SIG-M5 (cell line): Measurements from ENCODE around the gene PCDH20.
"Not testable (repeated sequence)": the region's sequence is repeated elsewhere in the genome, so short reads cannot be mapped to it uniquely, and the experiment has no call there.

Experiments used
- DNase-seq: peaks from one replicate; lab custom pipeline; 2025; lab: John Stamatoyannopoulos, UW

PCDH20 gene, protein sequence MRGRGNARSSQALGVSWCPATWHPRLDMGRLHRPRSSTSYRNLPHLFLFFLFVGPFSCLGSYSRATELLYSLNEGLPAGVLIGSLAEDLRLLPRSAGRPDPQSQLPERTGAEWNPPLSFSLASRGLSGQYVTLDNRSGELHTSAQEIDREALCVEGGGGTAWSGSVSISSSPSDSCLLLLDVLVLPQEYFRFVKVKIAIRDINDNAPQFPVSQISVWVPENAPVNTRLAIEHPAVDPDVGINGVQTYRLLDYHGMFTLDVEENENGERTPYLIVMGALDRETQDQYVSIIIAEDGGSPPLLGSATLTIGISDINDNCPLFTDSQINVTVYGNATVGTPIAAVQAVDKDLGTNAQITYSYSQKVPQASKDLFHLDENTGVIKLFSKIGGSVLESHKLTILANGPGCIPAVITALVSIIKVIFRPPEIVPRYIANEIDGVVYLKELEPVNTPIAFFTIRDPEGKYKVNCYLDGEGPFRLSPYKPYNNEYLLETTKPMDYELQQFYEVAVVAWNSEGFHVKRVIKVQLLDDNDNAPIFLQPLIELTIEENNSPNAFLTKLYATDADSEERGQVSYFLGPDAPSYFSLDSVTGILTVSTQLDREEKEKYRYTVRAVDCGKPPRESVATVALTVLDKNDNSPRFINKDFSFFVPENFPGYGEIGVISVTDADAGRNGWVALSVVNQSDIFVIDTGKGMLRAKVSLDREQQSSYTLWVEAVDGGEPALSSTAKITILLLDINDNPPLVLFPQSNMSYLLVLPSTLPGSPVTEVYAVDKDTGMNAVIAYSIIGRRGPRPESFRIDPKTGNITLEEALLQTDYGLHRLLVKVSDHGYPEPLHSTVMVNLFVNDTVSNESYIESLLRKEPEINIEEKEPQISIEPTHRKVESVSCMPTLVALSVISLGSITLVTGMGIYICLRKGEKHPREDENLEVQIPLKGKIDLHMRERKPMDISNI

DNA sequence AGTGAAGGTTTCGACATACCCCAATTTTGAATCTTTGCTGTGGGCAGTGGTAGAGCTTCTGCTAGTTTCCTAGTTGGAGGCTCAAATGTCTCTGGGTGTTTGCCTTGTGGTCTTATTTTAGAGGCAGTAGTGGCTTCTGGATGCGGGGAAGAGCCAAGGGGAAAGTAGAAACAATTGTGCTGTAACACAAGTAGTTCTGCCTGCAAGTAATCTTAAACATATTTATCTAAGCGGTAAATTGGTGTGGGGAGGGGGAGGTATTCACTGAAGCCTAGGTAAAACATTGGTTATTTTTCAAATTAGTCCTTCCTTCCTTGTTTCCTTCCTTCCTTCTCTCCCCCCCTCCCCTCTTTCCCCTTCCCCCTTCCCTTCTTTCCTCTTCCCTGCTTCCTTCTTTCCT, at the start of gene PCDH20:
PCDH20 (minus strand) TSS at position 101 of the 400 bp plus-strand sequence. CDS start 691 bp downstream, outside the sequence.
- DNase-seq, result no peak

DNA sequence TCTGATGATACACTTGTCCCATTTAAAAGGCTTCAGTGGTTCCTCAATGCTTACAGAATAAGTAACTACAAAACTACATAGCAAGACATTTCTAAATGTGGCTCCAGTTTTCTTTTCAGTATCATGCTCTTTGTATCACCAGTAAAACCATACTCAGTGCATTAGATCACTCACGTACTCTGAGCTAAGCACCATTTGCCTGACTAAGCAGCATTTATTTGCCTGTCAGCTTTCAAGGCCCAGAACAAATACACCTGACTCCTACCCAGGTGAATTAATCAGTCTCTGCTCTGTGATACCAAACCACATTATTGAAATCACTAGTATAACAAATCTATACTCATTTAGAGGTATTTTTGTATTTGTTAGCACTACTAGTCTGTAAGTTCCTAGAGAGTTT, 47.4 kb upstream of the PCDH20 start:
- DNase-seq, result no peak

DNA sequence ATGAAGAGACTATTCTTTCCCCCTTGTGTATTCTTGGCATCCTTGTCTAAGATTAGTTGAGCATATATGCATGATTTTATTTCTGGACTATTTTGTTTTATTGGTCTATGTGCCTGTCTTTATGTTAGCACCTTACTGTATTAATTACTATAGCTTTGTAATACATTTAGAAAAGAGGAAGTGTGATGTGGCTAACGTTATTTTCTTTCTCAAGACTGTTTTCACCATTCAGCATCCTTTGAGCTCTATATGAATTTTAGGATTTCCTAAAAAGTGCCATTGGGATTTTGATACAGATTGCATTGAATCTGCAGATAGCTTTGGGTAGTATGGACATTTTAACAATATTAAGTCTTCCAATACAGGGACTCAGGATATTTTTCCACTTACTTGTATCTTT, 37.5 kb upstream of the PCDH20 start:
- no peak for DNase-seq

DNA sequence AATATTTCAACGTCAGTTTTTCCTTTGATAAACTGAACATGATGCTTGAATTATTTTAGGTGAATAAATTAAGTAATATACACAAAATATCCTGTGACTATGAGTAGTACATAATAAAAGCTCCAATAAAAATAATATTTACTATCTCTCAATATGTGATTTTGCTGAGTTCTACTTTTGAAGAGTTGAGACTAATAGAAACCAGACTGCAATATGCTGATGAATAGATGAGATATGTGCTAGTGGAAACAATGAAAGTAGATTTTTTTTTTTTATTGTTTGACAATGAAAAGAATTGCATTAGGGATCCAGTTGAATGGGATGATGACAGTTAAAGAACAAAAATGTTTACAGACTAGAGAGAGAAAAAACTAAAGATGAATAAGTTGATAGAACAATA, 16.4 kb upstream of the PCDH20 start:
- DNase-seq, result no peak

DNA sequence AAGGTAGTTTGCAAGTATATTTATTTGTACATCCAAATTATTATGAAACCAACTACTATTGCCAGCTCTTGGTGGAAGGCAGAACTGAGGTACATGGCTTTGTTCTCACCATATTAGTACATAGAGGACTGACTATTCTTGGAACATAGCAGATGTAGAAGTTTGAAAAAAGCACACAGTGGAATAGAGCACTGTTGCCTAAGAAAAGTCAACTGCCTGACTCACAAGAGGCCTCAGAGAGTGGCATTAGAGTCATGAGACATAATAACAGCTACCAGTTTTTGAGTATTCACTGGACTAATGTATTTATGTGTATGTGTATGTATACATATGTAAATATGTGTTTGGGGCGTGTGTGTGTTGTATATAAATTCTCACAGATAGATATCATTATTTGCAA, 8.3 kb upstream of the PCDH20 start:
- no peak for DNase-seq

DNA sequence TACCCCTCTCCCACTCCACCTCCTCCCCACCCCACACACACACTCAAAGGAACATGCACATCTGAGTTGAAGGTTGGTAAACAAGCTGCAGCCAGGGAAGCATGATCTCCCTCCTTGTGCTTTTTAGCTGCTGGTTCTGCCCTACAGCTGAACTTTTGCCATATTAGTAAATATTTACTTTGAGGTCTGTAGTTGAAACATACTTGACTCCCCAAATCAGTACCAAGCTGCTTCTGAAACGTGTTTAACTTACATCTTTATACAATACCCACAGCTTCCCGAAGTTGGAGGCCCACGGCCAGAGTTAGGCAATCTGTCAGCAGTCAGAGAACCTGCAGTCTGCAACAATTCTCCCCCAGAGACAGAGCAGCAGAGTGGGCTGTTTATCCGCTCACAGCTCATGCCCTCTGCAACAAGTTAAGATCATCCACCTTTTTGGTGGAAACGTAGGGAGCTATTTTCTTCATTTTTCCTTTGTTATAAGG, 1.5 kb upstream of the PCDH20 start:
- no peak for DNase-seq

DNA sequence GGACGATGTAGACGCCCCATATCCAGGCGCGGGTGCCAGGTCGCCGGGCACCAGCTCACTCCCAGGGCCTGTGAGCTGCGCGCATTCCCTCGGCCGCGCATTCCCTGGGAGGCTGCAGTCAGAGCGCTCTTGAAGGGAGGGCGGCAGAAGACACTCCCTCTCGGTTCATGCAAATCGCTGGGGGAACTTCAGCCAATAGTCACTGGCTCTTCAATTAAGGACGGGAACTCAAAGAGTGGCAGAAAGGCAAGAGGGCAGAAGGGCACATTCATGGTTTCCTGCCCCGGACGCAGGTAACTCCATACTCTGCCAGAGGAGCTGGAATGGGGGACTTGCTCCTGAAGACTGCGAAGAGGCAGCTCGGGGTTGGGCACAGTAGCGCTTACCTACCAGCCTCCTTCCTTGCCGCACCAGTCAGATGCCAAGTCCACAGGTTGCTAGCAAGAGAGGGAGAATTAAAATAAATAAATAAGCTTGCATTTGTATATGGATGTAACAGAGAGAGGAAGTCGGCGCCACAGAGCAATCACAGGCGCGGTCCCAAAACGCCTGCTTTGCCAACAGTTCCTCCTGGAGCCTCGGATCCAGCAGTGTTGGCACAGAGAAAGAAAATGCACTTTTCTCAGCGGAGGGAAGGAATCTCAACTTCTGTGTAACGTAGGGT, 459 bp downstream of the PCDH20 start:
- DNase-seq, result no peak

DNA sequence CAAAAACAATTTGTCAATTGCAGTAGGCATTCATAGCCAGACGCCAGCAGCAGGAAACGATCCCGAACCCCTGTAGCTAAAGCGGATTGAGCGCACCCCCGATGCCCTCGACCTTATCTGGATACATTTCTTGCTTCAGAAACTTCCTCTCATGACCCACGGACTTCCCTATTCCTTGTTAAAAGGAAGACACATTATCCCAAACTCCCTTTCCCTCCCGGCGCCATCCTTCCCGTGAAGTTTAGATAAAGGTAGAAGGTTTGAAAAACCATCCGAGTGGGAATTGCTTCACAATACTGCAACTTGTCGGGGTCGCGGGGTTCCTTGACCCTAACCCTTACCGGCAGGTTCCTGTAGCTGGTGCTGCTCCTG, 977 bp downstream of the PCDH20 start:
- DNase-seq, result no peak

DNA sequence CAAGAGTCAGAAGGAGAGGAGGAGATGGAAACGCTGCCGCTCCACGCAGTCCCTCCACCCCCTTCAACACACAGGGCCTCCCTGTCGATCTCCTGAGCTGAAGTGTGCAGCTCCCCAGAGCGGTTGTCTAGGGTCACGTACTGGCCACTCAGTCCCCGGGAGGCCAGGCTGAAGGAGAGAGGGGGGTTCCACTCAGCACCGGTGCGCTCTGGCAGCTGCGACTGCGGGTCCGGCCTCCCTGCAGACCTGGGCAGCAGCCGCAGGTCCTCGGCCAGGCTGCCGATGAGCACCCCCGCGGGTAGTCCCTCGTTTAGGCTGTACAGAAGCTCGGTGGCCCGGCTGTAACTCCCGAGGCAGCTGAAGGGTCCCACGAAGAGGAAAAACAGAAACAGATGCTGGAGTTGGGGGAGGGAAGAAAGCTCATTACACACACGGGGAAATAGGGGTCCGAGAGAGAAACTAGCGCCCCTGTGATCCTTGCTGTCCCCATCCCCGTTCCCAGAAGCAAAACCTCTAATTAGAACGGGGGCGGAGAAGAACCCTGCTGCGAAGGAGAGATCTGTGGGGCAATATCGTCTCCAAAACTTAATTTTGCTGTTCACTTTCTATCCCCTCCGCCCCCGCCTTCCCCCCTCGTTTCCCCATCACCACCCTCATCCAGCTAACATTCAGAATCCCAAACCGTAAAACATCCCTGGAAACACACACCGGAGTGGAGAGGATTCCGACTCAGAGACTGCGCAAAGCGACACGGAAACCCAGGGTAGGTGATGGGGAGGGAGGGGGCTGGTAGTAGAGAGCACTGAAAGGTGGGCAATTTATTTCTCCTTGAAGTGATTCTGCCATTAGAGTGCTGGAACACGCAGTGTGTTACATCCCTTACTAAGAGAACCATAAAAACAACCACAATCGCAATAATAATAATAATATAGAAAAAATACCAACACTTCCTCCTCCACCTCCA, 1.8 kb downstream of the PCDH20 start:
- no peak for DNase-seq

DNA sequence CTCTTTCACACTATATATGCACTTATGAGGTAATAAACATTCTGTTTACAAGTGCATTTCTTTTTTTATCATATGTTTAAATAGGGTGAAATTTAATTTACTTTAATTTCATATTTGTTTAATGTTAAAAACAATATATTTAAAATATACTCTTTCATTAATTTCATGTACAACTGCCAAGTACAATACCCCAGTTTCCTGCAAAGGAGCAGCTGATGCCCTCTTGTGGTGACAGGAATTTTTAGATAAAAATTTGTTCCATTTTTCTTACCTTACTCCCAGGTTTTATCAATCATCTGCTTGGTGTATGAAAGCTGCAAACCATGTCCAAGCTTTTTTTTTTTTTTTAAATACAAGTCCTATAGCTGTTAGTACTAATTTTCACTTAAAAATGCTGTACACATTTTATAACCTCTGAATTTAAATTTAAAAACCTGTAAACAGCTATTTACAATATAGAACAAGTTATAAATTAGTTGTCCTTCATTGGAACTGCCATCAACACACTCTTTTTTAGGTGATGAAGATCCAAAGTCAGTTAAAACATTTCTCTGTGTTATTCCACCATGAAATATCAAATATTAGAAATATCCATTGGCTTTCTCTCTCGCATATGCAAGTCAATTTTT, 4.9 kb downstream of the PCDH20 start:
- DNase-seq, result no peak

DNA sequence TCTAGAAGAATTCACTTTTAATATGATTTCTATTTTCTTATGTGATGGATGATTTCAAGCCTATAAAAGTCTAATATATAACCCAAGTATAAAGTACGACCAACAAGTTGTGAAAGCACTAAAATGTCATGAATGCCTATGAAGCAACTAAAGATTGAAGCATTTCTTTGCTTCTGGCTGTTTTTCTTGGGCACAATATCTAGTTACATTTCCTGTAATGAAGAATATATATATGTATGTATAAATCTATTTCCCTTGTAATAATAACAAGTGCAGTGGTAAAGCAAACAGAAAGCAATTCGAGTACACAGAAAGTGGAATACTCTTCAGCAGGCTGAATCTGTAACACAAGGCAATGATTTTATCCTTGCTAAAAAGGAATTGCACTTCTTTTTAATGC, 5.4 kb downstream of the PCDH20 start:
- no peak for DNase-seq

DNA sequence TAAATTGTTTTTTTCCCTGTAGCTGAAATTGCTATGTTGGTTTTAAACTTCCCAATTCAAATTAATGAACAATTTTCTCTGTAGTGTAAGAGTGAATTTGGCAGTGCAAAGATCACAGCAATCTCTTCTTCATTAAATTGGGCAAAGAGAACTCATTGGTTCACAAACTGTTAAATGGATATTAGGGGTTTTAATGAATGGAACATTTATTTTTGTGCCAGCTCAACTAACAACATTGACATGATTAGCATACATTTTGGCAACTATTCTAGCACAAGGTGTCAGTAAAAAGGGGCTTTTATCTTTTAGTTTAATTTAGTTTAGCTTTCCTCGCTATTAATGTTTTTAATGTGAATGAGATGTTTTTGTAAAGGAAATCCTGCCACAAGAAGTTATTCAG, 7.1 kb downstream of the PCDH20 start:
- no peak for DNase-seq

DNA sequence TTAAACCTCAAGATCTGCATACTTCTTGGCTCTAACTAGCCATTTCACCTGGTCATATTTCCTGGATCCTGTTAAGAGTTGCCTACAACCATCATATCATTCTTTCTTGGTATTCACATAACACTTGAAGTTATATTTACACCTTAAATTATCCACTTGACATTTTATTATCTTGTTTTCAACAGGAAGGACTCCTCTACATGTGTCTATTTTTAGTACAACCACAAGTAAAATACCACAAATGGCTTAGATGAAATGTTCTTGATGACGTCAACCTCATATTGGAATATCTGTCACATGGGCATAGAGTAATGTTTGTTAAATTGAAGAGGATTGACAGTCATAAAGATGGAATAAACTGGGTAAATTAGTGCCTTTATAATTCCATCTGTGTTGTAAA, 9.4 kb downstream of the PCDH20 start:
- no peak for DNase-seq

DNA sequence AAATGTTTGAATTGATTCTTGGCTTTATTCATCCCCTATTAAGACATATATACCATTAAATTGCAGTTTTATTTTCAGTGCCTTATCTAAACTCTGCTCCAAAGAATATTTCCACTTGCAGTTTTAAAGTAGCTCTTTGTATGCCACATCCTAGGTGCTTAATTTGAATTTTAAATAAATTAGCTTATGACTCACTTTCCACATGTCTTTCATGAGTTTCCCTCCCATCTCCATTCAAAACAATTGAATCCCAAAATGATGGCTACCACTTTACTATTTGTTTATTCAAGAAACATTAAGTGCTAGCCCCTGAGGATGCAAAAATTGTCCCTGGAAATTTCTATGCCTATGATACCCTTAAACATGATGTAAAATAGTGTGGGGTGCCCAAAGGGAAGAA, 19.5 kb downstream of the PCDH20 start:
- no peak for DNase-seq

DNA sequence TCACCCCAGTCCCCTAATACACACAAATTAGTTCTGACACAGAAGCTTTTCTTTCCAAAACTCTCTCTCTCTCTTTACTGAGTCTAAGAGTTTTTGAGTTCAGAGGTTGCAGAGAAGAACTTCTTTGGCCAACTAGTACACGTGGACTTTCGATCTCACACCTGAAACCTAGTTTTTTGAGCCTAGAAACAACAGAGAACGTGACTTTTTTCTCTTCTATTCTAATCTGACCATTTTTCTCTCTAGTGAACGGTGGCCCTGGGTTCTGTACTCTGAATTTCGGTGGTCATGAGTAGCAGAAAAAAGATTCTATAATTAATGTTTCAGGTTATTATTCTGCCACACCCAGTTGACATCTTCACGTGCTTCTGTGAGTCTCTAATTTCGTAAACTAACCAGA, 24.2 kb downstream of the PCDH20 start:
- DNase-seq, result no peak

DNA sequence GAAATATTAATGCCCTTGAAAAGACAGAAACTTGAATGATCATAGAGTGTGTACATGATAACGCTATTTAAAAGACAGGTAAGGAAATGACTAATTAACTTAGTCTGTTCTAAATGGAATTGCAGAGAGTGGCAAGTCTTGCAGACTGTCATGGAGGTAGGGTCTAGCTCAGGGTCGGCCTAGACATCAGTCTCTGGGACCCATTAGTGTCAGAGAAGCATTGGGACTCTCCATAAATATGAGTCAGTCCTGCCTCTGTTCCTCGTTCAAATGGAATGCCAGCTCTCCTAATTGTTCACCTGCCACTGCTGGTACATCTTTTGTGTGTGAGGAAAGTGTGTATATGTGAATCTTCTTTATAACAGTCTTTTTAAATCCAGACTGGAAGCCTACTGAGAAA, 28.0 kb downstream of the PCDH20 start:
- no peak for DNase-seq

DNA sequence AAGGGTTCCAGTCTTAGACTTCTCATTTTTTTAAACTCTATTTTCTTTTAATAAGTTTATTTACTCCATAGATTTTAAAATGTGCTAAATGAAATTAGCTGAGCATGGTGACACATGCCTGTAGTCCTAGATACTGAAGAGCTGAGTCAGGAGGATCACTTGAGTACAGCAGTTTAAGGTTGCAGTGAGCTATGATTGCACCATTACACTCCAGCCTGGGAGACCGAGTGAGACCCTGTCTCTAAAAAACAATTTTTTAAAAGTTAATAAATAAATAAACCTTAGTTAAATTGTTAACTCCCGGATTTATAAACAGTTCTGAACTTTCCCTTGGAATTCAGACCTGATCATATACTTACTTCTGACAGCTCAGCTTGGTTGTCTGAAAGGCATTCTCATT, 32.5 kb downstream of the PCDH20 start:
- no peak for DNase-seq

DNA sequence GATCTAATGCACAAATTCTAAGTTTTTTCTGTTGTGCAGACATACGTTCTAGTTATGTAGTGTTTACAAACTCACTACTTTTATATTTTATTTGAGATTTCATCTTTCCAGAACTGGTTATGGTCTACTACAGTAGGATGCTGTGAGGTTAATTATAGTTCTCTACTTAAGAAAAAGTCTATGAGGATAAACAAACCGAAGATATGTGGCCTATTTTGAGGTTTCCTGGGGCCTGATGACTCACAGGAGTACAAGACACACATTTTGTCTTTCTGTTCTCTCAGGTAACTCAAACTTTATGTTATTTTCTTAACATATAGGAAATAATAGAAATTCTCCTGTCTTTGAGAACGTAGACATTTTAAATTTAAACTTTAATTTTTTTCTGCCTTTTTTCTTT, 45.1 kb downstream of the PCDH20 start:
- DNase-seq, result no peak

DNA sequence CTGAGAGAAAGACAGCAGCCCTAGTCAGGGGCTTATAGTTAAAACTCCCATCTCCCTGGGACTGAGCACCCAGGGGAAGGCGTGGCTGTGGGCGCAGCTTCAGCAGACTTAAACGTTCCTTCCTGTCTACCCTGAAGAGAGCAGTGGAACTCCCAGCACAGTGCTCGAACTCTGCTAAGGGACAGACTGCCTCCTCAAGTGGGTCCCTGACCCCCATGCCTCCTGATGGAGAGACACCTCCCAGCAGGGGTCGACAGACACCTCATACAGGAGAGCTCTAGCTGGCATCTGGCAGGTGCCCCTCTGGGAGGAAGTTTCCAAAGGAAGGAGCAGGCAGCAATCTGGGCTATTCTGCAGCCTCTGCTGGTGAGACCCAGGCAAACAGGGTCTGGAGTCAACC, 51.0 kb downstream of the PCDH20 start:
- not testable (repeated sequence) for DNase-seq

DNA sequence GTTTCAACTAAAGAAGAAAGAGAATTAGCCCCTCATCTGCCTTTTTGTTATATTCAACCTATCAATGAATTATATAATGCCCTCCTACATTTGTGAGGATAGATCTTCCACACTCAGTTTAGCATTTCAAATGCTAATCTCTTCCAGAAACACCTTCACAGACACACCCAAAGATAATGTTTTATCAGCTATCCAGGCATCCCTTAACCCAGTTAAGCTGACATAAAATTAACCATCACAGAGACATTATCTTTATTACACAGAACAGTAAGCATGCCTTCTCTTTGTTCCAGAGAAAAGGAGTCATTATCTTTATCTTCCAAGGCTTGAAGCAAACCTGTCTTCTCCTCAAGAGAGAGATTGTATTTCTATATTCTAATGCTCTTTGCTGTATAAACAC, 53.1 kb downstream of the PCDH20 start:
- DNase-seq, result no peak
